Ishikawa (cell line): ENCODE measurements around the gene POMGNT1.

Experiments
- CEBPB ChIP-seq: IDR thresholded peaks from 2 replicates; pipeline ENCODE4 v1.6.1; 2012
- CREB1 ChIP-seq: IDR thresholded peaks from 2 replicates; pipeline ENCODE4 v1.6.1; 2012; ENCODE audit warnings: low read depth
- EGR1 ChIP-seq: IDR thresholded peaks from 2 replicates; pipeline ENCODE4 v1.6.1; 2012
- EP300 ChIP-seq: IDR thresholded peaks from 2 replicates; pipeline ENCODE4 v1.6.1; 2012; ENCODE audit warnings: borderline replicate concordance
- FOXM1 ChIP-seq: IDR thresholded peaks from 2 replicates; pipeline ENCODE4 v1.6.1; 2012; ENCODE audit warnings: low read depth, borderline replicate concordance
- NFIC ChIP-seq: IDR thresholded peaks from 2 replicates; pipeline ENCODE4 v1.6.1; 2012
- RAD21 ChIP-seq: IDR thresholded peaks from 2 replicates; pipeline ENCODE4 v1.6.1; 2012; ENCODE audit warnings: low read depth
- TAF1 ChIP-seq: IDR thresholded peaks from 2 replicates; pipeline ENCODE4 v1.6.1; 2012; ENCODE audit warnings: low read depth, mild to moderate bottlenecking
- TCF12 ChIP-seq: IDR thresholded peaks from 2 replicates; pipeline ENCODE4 v1.6.1; 2012; ENCODE audit warnings: low read depth
- TEAD4 ChIP-seq: IDR thresholded peaks from 2 replicates; pipeline ENCODE4 v1.6.1; 2012
- YY1 ChIP-seq: IDR thresholded peaks from 2 replicates; pipeline ENCODE4 v1.6.1; 2012; ENCODE audit warnings: low read depth
- ZBTB7A ChIP-seq: IDR thresholded peaks from 2 replicates; pipeline ENCODE4 v1.6.1; 2012; ENCODE audit warnings: low read depth
- TF ChIP-seq, protein P1 (sequence below): IDR thresholded peaks from 2 replicates; pipeline ENCODE4 v1.6.1; 2012
- TF ChIP-seq, protein P2 (sequence below): IDR thresholded peaks from 2 replicates; pipeline ENCODE4 v1.6.1; 2012
- TF ChIP-seq, protein P3 (sequence below): IDR thresholded peaks from 2 replicates; pipeline ENCODE4 v1.6.1; 2012; ENCODE audit warnings: low read depth, mild to moderate bottlenecking

Gene POMGNT1

GRCh38 chr1:46160212-46160611 is 38.0 kb downstream of the POMGNT1 start:
- TF ChIP-seq, protein P1, sequence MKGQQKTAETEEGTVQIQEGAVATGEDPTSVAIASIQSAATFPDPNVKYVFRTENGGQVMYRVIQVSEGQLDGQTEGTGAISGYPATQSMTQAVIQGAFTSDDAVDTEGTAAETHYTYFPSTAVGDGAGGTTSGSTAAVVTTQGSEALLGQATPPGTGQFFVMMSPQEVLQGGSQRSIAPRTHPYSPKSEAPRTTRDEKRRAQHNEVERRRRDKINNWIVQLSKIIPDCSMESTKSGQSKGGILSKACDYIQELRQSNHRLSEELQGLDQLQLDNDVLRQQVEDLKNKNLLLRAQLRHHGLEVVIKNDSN, result no peak
- TF ChIP-seq, protein P2, sequence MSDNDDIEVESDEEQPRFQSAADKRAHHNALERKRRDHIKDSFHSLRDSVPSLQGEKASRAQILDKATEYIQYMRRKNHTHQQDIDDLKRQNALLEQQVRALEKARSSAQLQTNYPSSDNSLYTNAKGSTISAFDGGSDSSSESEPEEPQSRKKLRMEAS, result no peak
- TF ChIP-seq CREB1, result no peak
- no peak for TF ChIP-seq CEBPB
- no peak for TF ChIP-seq YY1
- no peak for TF ChIP-seq TEAD4
- no peak for TF ChIP-seq RAD21
- TF ChIP-seq EP300, result no peak
- no peak for TF ChIP-seq EGR1
- TF ChIP-seq TCF12, result no peak
- no peak for TF ChIP-seq ZBTB7A
- TF ChIP-seq, protein P3, sequence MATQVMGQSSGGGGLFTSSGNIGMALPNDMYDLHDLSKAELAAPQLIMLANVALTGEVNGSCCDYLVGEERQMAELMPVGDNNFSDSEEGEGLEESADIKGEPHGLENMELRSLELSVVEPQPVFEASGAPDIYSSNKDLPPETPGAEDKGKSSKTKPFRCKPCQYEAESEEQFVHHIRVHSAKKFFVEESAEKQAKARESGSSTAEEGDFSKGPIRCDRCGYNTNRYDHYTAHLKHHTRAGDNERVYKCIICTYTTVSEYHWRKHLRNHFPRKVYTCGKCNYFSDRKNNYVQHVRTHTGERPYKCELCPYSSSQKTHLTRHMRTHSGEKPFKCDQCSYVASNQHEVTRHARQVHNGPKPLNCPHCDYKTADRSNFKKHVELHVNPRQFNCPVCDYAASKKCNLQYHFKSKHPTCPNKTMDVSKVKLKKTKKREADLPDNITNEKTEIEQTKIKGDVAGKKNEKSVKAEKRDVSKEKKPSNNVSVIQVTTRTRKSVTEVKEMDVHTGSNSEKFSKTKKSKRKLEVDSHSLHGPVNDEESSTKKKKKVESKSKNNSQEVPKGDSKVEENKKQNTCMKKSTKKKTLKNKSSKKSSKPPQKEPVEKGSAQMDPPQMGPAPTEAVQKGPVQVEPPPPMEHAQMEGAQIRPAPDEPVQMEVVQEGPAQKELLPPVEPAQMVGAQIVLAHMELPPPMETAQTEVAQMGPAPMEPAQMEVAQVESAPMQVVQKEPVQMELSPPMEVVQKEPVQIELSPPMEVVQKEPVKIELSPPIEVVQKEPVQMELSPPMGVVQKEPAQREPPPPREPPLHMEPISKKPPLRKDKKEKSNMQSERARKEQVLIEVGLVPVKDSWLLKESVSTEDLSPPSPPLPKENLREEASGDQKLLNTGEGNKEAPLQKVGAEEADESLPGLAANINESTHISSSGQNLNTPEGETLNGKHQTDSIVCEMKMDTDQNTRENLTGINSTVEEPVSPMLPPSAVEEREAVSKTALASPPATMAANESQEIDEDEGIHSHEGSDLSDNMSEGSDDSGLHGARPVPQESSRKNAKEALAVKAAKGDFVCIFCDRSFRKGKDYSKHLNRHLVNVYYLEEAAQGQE, result no peak
- no peak for TF ChIP-seq FOXM1

DNA sequence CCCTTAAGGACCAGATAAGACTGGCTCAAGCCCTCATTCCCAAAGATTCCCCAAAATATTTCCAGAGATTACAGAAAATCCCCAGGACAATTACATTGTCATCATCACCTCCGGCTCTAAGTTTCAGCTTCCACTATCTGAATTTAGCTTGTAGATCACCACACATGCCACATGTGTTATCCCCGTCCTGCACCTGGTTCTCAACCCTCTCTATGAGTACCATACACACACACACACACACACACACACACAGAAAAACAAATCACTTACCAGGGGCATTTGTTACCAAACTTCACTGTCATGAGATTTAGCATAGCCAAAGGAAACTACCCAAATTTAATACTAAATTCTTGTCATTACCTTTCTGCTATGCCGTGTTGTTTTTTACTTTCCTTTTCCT is 38.7 kb downstream of the POMGNT1 start:
- TF ChIP-seq YY1 (no peak), CEBPB (no peak), RAD21 (no peak), TEAD4 (no peak), CREB1 (no peak), NFIC (no peak), FOXM1 (no peak), EGR1 (no peak), TAF1 (no peak), EP300 (no peak), ZBTB7A (no peak), TCF12 (no peak)
- TF ChIP-seq, protein P3, result no peak
- TF ChIP-seq, protein P2, result no peak
- TF ChIP-seq, protein P1, result no peak

DNA sequence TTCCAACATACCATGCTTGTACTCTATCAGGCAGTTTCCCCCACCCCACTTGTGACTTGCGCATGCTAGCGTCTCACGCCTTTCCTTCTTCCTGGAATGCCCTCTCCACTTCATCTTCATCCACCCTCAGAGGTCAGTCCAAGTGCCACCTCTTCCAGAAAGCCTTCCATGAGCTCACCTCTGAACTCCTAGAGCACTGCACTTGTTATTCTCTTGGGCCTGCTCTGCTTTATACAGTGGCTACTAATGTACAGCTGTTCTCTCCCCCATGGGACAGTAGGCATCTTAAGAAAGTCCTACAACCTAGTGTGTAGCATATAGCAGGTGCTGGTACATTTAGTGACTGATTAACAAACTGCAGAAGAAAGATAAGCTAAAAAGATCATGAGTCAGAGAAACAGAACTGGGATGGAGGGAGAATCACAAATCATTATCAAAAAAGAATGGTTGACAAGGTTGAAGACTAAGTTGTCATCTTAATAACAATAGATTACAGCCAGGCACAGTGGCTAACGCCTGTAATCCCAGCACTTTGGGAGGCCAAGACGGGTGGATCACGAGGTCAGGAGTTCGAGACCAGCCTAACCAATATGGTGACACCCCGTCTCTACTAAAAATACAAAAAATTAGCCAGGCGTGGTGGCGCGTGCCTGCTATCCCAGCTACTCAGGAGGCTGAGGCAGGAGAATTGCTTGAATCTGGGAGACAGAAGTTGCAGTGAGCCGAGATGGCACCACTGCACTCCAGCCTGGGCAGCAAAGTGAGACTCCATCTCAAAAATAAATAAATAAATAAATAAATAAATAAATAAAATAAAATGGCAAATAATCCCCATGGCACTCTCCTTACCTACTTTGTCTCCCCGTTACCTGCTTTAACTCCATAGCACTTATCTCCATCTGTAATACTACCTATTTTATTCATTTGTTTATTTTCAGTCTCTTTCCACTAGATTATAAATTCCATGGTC is 39.6 kb downstream of the POMGNT1 start:
- no peak for TF ChIP-seq TEAD4
- no peak for TF ChIP-seq EP300
- no peak for TF ChIP-seq TAF1
- TF ChIP-seq FOXM1, result no peak
- TF ChIP-seq, protein P2, result no peak
- TF ChIP-seq YY1, result no peak
- TF ChIP-seq RAD21, result no peak
- TF ChIP-seq, protein P1, result no peak
- TF ChIP-seq ZBTB7A, result no peak

GRCh38 chr1:46157916-46158311 is 40.3 kb downstream of the POMGNT1 start:
- TF ChIP-seq ZBTB7A (no peak), TEAD4 (no peak), FOXM1 (no peak), EGR1 (no peak), TCF12 (no peak), CEBPB (no peak), EP300 (no peak)
- TF ChIP-seq, protein P2, result no peak

DNA sequence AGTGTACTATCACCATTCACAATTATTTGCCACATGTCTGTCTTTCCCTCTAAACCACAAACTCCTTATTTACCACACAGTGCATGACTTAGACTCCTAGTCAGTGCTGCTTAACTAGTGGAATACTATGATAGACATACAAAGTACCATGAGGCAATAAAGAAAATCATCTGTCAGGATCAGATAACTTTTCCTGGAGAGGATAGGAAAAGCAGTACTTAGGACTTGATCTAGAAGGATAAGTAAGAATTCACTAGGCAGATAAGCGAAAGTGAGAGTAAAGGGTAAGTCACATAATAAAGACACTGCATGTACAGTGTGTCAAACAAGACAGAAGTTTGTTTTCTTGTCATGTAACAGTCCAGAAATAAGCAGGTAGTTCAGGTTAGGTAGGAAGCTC is 44.5 kb downstream of the POMGNT1 start:
- TF ChIP-seq ZBTB7A, result no peak
- TF ChIP-seq, protein P2, result no peak
